Subcutaneous abdominal adipose tissue (tissue), 5 donors: ENCODE results near the gene IWS1.
"Not testable (repeated sequence)": the region's sequence is repeated elsewhere in the genome, so short reads cannot be mapped to it uniquely, and the experiment has no call there.

ENCODE experiments used
- H3K27ac ChIP-seq: one replicate; pipeline ENCODE4 v1.7.0; 2013; ENCODE audit warnings: low read depth, mild to moderate bottlenecking, inconsistent platforms, low read length, moderate library complexity
- H3K27me3 ChIP-seq, 5 donors: one replicate each; pipeline ENCODE4 v1.7.0; 2013; ENCODE audit warnings: low read length in 5 of 5, inconsistent platforms in 1 of 5; ENCODE audit not compliant: control insufficient read depth in 5 of 5, insufficient read depth in 4 of 5
- H3K36me3 ChIP-seq, 5 donors: one replicate each; pipeline ENCODE4 v1.7.0; 2013; ENCODE audit warnings: low read length in 5 of 5; ENCODE audit not compliant: control insufficient read depth in 5 of 5, insufficient read depth in 5 of 5
- H3K4me1 ChIP-seq, 5 donors: one replicate each; pipeline ENCODE4 v1.7.0; 2013; ENCODE audit warnings: low read length in 5 of 5, mild to moderate bottlenecking in 3 of 5, moderate library complexity in 1 of 5; ENCODE audit not compliant: control insufficient read depth in 5 of 5, insufficient read depth in 5 of 5
- H3K4me3 ChIP-seq, 5 donors: one replicate each; pipeline ENCODE4 v1.7.0; 2013; ENCODE audit warnings: low read length in 5 of 5, low read depth in 1 of 5
- H3K9ac ChIP-seq, 5 donors: one replicate each; pipeline ENCODE4 v1.7.0; 2013; ENCODE audit warnings: low read length in 5 of 5, mild to moderate bottlenecking in 4 of 5, moderate library complexity in 3 of 5
- H3K9me3 ChIP-seq, 5 donors: one replicate each; pipeline ENCODE4 v1.7.0; 2013; ENCODE audit warnings: low read length in 5 of 5; ENCODE audit not compliant: control insufficient read depth in 5 of 5
- donor health status: healthy.
- donor health status: healthy.
- donor health status: healthy.
- donor health status: healthy.
- donor health status: healthy.

The IWS1 gene

DNA sequence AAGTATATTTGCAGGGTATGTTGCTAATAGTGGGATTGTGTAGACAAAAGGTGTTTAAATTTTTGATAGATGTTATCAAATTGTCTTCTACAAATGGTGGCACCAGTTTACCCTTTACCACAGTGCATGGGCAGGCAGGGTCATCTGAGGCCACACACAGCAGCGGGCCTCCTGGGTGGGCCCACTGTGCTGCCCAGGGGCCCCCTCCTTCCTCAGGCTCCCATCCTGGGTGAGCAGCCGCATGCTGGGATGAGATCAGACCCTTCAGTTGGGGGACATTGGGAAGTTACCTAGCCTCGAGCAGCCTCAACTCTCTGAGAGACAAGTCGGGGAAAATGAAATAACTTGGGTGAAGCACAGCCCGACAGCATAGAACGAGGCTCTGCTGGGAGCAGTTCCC lies 18.9 kb upstream of the IWS1 start:
- H3K9ac ChIP-seq, result no peak overlapping the region
- no peaks in the 10 kb centered on the region for H3K36me3 ChIP-seq
- H3K9me3 ChIP-seq, result no peaks in the 10 kb centered on the region
- H3K4me1 ChIP-seq, result peaks cover 0 to 11% (median 8%) of the 10 kb centered on the region in 5 donors
- H3K27me3 ChIP-seq, result no peaks in the 10 kb centered on the region
- H3K4me3 ChIP-seq, result no peak overlapping the region
- H3K27ac ChIP-seq, result no peak overlapping the region

DNA sequence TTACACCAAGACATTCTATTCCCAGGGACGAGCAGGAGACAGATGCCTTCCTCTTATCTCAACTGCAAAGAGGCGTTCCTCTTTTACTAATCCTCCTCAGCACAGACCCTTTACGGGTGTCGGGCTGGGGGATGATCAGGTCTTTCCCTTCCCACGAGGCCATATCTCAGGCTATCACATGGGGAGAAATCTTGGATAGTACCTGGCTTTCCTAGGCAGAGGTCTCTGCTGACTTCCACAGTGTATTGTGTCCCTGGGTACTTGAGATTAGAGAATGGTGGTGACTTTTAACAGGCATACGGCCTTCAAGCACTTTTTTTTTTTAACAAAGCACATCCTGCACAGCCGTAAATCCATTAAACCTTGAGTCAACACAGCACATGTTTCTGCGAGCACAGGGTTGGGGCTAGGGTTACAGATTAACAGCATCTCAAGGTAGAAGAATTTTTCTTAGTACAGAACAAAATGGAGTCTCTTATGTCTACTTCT lies 16.8 kb upstream of the IWS1 start:
- H3K27me3 ChIP-seq, H3K36me3 ChIP-seq, H3K9me3 ChIP-seq, H3K27ac ChIP-seq, H3K4me3 ChIP-seq, H3K9ac ChIP-seq: not testable (repeated sequence)
- H3K4me1 ChIP-seq, result peaks cover 0 to 11% (median 8%) of the 10 kb centered on the region in 5 donors

DNA sequence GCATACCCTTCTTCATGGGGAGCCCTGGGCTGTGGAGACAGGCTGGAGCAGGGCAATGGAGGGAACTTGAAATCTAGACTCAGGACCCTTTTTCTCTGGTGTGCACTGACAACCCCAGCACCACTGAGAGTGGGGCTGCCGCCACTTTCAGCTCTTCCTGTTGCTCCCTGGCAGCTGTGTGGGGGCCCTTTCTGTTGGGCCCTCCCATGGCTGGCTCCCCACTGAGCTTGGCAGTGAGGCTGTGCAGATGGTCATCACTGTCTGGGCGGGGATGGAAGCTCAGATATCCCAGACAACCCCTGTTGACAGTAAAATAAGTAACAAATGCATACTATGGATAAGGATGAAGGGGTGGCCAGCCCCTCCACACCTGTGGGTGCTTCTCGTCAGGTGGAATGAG lies 15.9 kb upstream of the IWS1 start:
- no peak overlapping the region for H3K4me3 ChIP-seq
- no peaks in the 10 kb centered on the region for H3K36me3 ChIP-seq
- H3K27me3 ChIP-seq, result no peaks in the 10 kb centered on the region
- H3K4me1 ChIP-seq, result peaks cover 0 to 11% (median 8%) of the 10 kb centered on the region in 5 donors
- H3K27ac ChIP-seq, result no peak overlapping the region
- H3K9me3 ChIP-seq, result no peaks in the 10 kb centered on the region
- no peak overlapping the region for H3K9ac ChIP-seq

DNA sequence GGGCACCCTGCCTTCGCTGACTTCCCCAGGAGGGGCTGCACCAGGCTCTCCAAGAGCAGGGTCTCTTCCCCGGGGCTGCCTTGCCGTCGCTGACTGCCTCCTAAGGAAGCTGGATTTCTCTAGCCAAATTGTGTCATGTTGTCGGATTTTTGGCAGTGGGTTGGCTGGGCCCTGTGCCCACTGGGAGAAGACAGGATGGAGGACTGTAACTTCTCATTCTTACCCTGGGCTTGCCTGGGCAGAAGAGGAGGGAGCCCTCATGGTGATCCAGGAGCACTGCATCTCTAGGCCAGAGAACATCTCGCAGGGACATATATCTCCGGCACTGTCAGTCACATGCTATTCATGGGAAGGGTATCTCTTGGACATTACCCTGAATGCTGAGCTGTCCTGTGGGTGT lies 15.5 kb upstream of the IWS1 start:
- no peaks in the 10 kb centered on the region for H3K36me3 ChIP-seq
- H3K4me3 ChIP-seq, result no peak overlapping the region
- H3K27ac ChIP-seq, result no peak overlapping the region
- no peaks in the 10 kb centered on the region for H3K27me3 ChIP-seq
- H3K4me1 ChIP-seq, result peaks cover 0 to 11% (median 8%) of the 10 kb centered on the region in 5 donors
- no peaks in the 10 kb centered on the region for H3K9me3 ChIP-seq
- no peak overlapping the region for H3K9ac ChIP-seq

DNA sequence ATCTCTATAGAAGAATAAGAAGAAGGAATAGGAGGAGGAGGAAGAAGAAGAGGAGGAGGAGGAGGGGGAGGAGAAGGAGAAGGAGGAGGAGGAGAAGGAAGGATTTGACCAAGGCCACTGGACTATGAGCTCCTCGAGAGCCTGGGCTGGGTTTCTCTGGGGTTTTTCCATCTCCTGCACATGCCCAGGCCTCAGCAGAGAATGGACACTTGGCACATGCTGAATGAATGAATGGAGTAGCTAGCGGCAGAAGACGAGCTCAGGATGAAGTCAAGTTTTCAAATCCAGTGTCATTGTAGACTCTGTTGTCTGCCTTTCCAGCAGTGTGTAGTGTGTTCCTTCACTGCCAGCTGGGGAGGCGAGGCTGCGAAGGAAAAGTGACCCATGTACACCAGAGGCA lies 11.4 kb upstream of the IWS1 start:
- peaks cover 0 to 10% (median 9%) of the 10 kb centered on the region in 5 donors for H3K27me3 ChIP-seq
- no peaks in the 10 kb centered on the region for H3K36me3 ChIP-seq
- H3K9me3 ChIP-seq, result no peaks in the 10 kb centered on the region
- no peak overlapping the region for H3K9ac ChIP-seq
- H3K4me3 ChIP-seq, result no peak overlapping the region
- H3K27ac ChIP-seq, result no peak overlapping the region
- H3K4me1 ChIP-seq, result peaks cover 2 to 11% (median 8%) of the 10 kb centered on the region in 5 donors

DNA sequence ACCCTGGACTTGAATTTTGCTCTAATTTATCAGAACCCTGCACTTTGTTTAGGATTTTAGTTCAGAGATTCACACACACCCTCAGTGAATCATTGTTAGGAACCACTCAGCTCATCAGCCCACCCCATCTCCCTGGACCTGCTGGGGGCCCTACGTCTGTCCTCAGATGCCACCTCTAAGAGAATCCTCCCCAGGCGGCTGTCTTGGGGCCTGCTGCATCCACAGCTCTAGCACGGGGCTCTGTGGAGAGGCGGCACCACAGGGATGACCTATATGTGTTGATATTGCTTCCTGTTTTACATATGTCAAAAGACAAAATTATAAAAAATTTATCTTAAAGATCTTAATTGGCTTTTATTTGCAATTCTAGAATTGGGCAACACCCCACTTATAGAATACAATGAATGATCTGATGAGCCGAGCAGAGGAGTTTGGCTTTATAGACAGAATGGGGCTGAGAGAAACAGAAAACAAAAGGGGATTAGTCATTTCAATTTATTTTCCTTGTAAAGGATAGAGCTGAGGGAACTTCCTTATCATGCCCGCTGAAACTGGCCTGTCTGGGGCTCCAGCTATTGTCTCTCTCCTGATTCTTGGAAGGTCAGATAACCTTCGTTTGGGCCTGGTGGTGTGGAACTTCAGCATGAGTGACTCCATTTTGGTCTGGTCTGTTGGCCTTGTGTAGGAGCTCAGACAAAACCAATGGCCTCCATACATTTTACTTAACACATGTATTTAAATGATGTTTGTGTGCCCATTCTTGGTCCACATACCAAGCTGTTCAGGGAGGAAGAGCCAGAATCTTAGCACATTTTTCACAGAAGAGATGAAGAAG lies 10.6 kb upstream of the IWS1 start:
- H3K4me3 ChIP-seq, result no peak overlapping the region
- no peaks in the 10 kb centered on the region for H3K9me3 ChIP-seq
- H3K4me1 ChIP-seq, result peaks cover 2 to 7% (median 5%) of the 10 kb centered on the region in 5 donors
- H3K36me3 ChIP-seq, result no peaks in the 10 kb centered on the region
- peaks cover 0 to 10% (median 9%) of the 10 kb centered on the region in 5 donors for H3K27me3 ChIP-seq
- no peak overlapping the region for H3K9ac ChIP-seq
- H3K27ac ChIP-seq, result no peak overlapping the region

DNA sequence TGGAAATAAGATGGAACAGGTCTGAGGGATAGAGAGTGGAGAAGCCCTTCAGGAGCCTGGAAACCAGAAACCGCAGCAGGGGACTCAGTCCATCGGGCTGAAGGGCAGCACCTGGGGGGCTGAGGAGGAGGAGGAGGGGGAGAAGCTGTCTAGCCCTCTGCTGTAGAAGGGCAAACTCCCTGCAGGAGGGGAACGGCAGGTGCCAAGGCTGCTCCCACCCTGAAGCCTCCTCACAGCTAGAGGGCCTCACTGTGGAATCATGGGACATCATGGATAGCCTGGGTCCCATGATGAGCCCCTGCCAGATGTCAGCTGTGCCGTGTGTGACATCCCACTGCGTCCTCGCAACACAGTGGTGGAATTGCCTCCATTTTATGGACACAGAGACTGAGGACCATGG lies 9.6 kb upstream of the IWS1 start:
- H3K27me3 ChIP-seq, result peaks cover 0 to 10% (median 9%) of the 10 kb centered on the region in 5 donors
- H3K27ac ChIP-seq, result no peak overlapping the region
- H3K9me3 ChIP-seq, result no peaks in the 10 kb centered on the region
- no peak overlapping the region for H3K9ac ChIP-seq
- no peaks in the 10 kb centered on the region for H3K36me3 ChIP-seq
- H3K4me1 ChIP-seq, result peaks cover 0 to 2% (median 0%) of the 10 kb centered on the region in 5 donors
- H3K4me3 ChIP-seq, result no peak overlapping the region

DNA sequence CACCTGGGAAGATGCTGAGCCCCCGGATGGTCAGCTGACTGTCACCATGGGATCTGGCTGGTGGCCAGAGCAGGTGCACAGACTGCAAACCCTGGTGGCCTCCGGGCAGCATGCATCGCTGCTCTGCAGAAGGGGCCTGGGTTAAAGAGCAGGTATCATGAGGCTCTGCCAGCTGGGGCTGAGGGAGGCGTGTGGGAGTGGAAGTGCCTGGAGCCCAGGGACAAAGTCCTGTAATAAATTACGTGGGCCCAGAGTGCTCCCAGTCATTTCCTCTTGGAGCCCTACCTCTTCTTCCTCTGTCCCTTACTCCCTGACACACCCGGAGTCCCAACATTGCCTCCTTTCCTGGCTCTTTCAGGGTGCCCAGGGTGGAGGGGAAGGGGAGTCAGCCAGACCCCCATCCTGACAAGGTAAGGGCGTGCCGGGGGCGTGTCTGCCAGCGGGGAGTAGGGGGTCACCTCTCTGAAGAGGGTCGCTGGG lies 9.2 kb upstream of the IWS1 start, which contains the start of gene MYO7B:
TSS of gene MYO7B (plus strand) at position 262 of the 480 bp plus-strand sequence. CDS start 24,040 bp downstream, outside the sequence.
- Histone ChIP-seq H3K9ac (no peak within 1 kb of the TSS), H3K9me3 (peaks cover 0 to under 1% (median 0%) of the 10 kb centered on the region in 5 donors), H3K4me1 (peaks cover 0 to 2% (median 0%) of the 10 kb centered on the region in 5 donors), H3K4me3 (no peak within 1 kb of the TSS), H3K36me3 (no peaks in the 10 kb centered on the region), H3K27me3 (peaks cover 0 to 10% (median 9%) of the 10 kb centered on the region in 5 donors), H3K27ac (no peak within 1 kb of the TSS)

DNA sequence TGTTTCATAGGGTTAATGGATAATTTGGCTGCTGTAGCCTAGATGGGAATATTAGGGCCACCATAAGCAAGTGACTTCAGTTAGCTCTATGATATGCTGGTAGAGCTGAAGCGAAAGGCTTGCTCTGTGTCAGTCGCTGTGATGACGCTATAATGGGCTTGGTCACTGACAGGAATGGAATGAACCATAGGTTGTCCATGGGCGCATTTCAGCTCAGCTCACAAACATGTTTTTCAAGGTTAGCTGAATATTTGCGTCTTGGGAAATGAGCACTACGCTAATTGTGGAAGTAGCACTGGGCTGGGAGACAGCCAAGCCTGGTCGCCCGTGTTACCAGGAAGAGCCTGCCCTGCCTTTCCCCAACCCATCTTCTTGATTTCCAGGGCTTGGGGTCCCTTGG lies 6.0 kb upstream of the IWS1 start:
- Histone ChIP-seq H3K9ac (no peak overlapping the region), H3K4me1 (peaks cover under 1 to 2% (median 2%) of the 10 kb centered on the region in 5 donors), H3K36me3 (no peaks in the 10 kb centered on the region), H3K4me3 (no peak overlapping the region), H3K27me3 (peaks cover 0 to 10% (median 9%) of the 10 kb centered on the region in 5 donors), H3K27ac (no peak overlapping the region), H3K9me3 (peaks cover 0 to 5% (median 3%) of the 10 kb centered on the region in 5 donors)

DNA sequence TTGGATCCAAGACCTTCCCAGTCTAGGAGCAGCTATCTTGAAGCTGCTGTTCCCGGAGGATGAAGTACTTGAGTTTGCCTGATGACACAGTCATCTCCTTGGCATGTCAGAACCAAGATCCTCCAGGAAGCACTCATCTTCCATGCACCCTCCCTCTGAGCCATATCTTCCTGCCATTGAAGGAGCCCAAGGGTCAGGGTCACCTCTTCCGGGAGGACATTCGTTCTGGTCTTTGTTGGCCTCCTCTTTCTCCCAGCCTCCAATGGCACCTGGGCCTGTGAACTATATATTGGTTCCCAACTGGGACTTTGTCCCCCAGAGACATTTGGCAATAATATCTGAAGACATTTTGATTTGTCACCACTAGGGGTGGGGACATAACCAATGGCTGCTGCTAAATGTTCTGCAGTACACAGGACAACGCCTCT lies 4.9 kb upstream of the IWS1 start:
- Histone ChIP-seq H3K4me1 (peaks cover 4 to 9% (median 7%) of the 10 kb centered on the region in 5 donors), H3K27me3 (peaks cover 0 to 10% (median 9%) of the 10 kb centered on the region in 5 donors), H3K9ac (no peak overlapping the region), H3K4me3 (no peak overlapping the region), H3K27ac (no peak overlapping the region), H3K9me3 (peaks cover 0 to 5% (median 3%) of the 10 kb centered on the region in 5 donors), H3K36me3 (no peaks in the 10 kb centered on the region)
